GM18499 (cell line): ENCODE data around the gene ACOX3.

Experiments used
- ATAC-seq: cut with Tn5 transposase; IDR thresholded peaks from one replicate; pipeline ENCODE4 v1.9.1; 2021; ENCODE audit warnings: moderate number of reproducible peaks; ENCODE audit not compliant: insufficient read depth, unreplicated experiment

Gene ACOX3

GRCh38 chr4:8329859-8330761, 110.4 kb downstream of the ACOX3 start:
- ATAC-seq, result no peak

DNA sequence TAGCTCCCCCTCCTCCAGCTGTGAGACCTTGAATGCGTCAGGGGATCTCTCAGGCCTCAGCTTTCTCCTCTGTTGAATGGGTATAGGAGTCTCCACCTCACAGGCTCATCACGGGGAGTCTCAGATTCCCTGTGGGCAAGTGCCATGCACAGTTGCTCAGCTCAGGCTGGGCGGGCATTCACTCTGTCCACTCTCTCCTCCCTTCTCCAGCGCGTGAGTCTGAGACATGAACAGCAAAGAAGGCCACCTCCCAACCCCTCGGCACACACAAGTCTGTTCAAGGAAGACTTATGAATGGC, 111.0 kb downstream of the ACOX3 start:
- no peak for ATAC-seq

DNA sequence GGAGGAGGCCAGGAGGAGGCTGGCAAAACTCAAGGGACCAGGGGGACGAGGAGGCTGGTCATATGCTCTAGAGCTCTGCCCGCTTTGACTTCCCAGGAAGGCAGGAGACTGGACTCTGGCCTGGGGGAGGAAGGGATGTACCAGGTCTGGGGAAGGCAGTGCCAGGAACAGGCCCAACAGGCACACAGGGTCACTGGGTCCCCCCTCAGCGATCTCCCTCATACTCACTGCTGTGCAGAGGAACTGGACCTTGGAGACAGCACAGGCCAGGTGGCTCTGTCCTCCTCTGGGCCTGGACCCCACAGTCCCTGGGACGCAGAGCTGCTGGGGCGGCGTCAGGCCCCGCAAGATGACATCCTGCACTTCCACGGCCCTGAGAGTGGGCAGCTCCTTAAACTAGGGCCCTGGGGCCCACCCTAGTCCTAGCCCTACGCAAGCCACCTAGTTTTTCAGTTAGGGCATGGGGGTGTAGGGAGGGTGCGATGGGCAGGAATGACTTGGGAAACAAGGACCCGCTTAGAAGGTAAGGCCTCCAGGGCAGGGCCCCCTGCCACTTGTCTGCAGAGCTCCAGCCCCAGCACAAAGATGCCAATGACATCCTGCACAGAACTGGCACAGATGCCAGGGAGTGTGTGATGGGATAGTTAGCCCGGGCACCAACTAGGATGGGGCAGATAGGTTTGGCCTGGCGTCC, 111.5 kb downstream of the ACOX3 start:
- no peak for ATAC-seq

DNA sequence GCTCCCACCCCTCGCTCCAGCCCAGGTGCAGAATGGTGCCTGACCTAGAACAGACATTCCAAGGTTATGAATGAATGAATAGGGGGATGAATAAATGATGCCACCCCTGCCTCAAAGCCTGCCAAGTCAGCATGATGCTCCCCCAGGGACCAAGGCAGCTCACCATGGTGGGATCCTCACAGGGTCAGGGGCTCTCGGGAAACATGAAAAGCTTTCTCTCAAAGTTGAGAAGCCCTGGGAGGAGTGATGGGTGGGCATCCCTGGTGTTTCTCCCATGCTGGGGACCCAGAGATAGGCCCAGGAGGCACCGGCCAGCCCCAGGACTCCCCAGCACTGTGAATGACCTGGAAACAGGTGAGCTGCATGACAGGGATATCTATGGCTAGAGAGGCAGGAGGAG, 112.1 kb downstream of the ACOX3 start:
- ATAC-seq, result no peak

DNA sequence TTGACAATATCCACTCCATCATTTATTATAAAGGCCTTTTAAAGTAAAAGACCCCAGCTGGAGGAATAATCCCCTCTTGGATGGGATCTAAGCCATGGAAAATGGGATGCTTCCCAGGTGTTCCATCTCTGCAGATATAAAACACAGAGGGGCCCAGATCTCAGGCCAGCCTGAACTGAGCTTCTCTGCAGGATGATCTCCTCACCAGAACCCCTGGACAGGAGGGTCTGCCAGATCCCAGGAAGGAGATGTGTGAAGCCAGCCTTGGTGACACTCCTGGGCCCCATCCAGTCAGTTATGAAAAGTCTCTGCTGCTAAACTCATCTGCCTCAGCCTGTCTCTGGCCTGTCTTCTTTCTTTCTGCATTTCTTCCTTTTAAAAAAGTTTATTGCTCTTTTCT, 114.3 kb downstream of the ACOX3 start:
- ATAC-seq, result no peak

DNA sequence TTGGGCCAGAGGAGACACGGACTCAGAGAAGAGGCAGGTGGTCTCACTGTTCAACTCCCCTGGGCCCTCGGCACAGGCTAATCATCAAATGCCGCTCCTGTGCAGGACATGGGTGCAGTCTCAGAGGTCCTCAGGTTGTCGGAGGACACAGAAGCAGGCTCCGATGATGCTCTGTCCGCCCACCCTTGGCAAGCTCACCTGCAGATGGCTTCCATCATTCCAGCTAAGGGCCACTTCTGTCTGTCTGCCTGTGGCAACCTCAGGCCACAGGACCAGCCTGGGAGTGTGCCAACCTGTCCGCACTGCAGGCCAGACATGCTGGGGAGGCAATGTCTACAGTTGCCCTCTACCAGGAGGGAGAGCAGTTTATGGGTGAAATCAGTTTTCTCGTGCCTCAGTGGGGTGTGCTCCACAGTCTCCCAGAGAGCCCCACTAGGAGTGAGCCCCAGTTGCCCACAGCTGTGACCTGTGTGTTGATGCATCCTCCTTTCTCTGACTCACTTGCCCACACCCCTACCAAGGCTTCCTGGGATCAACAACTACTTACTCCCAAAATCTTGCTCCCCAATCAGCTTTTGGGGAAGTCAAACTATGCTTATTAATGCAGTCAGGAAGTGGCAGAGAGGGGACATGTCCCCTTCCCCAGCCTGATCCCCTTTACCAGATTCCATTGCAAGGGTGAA, 115.1 kb downstream of the ACOX3 start:
- ATAC-seq, result no peak

DNA sequence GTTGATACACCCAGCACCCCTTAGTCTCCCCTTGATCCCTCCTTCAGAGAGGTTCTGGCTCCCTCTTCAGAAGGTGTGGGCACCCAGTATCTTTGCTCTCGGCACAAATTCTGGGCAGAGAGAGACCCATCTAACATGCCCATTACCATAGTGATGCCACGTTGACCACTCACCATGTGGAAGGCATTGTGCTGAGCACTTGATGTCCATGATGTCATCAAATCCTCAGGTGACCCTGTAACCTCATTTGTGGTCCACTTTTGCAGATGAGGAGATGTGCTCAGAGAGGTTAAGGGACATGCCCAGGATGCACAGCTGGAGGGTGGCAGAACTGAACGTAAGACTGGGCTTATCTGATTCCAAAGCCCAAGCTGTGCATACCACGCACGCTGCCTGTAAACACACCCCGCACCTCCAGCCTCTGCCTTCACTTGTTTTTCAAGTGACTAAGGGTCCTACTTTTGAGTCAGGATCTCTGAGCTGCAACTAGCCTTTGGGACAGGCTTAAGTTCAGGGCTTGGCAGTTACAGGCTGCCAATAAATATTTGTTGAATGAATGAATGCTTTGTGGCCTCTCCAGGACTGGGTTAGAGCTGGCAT, 115.8 kb downstream of the ACOX3 start:
- ATAC-seq, result no peak

- ATAC-seq, result no peak
Observed at GRCh38 chr4:8323947-8324555, 116.5 kb downstream of the ACOX3 start.

- no peak for ATAC-seq
Observed at GRCh38 chr4:8322794-8323704, 117.5 kb downstream of the ACOX3 start.

DNA sequence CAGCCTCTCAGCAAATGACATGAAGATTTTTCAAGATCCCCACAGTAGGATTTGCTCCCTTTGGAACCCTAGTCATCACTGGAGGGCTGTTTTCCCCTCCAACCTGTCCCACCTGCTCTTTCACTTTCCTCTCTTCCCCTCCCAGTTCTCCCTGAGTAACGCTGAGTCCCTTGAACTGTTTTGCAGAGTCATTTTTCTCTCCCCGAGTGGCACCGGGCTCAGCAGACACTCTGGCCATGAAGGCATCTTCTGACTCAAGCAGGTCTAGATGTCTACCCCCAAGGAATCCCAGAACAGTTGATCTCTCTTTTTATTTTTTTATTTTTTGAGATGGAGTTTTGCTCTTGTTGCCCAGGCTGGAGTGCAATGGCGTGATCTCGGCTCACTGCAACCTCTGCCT, 118.8 kb downstream of the ACOX3 start:
- ATAC-seq, result no peak

- no peak for ATAC-seq
Observed at GRCh38 chr4:8321220-8321619, 119.3 kb downstream of the ACOX3 start.

DNA sequence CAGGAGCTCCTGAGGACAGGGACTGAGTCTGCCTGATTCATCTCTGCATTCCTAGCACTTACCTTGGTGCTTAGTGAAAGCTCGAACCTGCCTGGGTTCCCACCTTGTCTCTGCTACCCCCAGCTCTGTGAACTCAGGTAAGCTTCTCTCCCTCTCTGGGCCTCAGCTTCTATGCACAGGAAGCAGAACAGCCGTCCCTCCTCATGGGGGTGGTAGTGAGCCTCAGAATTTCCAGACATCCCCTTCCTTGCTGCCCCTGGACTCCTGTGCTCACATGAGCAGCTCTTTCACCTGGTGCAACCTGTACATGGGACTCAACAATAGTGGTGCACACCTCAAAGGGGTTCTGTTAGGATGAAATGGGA, 120.2 kb downstream of the ACOX3 start:
- no peak for ATAC-seq

GRCh38 chr4:8319731-8320385, 120.7 kb downstream of the ACOX3 start:
- no peak for ATAC-seq

GRCh38 chr4:8319061-8319460, 121.5 kb downstream of the ACOX3 start:
- ATAC-seq, result no peak

GRCh38 chr4:8318509-8318908, 122.0 kb downstream of the ACOX3 start:
- no peak for ATAC-seq

- no peak for ATAC-seq
Observed at GRCh38 chr4:8317474-8317873, 123.0 kb downstream of the ACOX3 start.

- ATAC-seq, result no peak
Observed at GRCh38 chr4:8316911-8317351, 123.6 kb downstream of the ACOX3 start.
